Testis (tissue), 3 donors: ENCODE results near the gene FRG2. TPM values are rescaled to one million over a fixed set of nuclear protein-coding genes. Genes with fewer than 3 reads are reported as not detected.
"Not testable (repeated sequence)": the region's sequence is repeated elsewhere in the genome, so short reads cannot be mapped to it uniquely, and the experiment has no call there.

Source experiments
- DNase-seq: peaks from one replicate; pipeline ENCODE4 v3.0.0-alpha.2; 2019
- H3K27ac ChIP-seq, 2 donors: fragments of 200-600 bp; sonication (generic); one replicate each; pipeline ENCODE4 v1.5.1; 2019
- H3K27me3 ChIP-seq: fragments of 200-600 bp; sonication (generic); one replicate; pipeline ENCODE4 v1.5.1; 2019
- H3K36me3 ChIP-seq: fragments of 200-600 bp; sonication (generic); one replicate; pipeline ENCODE4 v1.5.1; 2017; ENCODE audit warnings: low read depth; ENCODE audit errors: missing control alignments
- H3K4me1 ChIP-seq: fragments of 200-600 bp; sonication (generic); one replicate; pipeline ENCODE4 v1.5.1; 2019
- H3K4me3 ChIP-seq, 2 donors: fragments of 200-600 bp; sonication (generic); one replicate each; pipeline ENCODE4 v1.5.1; 2017 to 2019
- H3K9me3 ChIP-seq: fragments of 200-600 bp; sonication (generic); one replicate; pipeline ENCODE4 v1.5.1; 2017
- CTCF ChIP-seq, 3 experiments: fragments of 450-650 bp in 2 of 3; fragments of 200-600 bp in 1 of 3; sonication (generic) in 1 of 3; IDR thresholded peaks; one replicate each; pipeline ENCODE4 v1.5.1; 2016 to 2019; ENCODE audit warnings: antibody characterized with exemption in 3 of 3, mild to moderate bottlenecking in 2 of 3, moderate library complexity in 1 of 3
- POLR2A ChIP-seq: fragments of 450-650 bp; IDR thresholded peaks from one replicate; pipeline ENCODE4 v1.6.1; 2017; ENCODE audit warnings: antibody characterized with exemption, mild to moderate bottlenecking, moderate library complexity
- WGBS, 2 donors: methylation state at CpG; one replicate each; pipeline ENCODE4 v1.1.5; 2018; 5-methylcytosine and 5-hydroxymethylcytosine counted together
- intact Hi-C: fragments of 100-400 bp; cut with DNase I; formaldehyde crosslinking; loops from one replicate; pipeline ENCODE4 v1.15.1; 2023; ENCODE audit warnings: low total_unique reads
- polyA plus RNA-seq: library from polyadenylated mRNA; stranded (reverse); fragments of 350-450 nt; fragmentation: Illumina TruSeq; extraction: RNeasy Lipid Tissue Mini Kit (QIAGEN cat#74804); gene quantifications from one replicate; pipeline ENCODE4 v1.2.3, GENCODE V29; 2014; ENCODE audit warnings: low read depth, low replicate concordance; ENCODE audit not compliant: insufficient read depth
- total RNA-seq, 2 donors: library from RNA; depleted of rRNA; stranded (reverse); fragments of >200 nt; gene quantifications; one replicate each; pipeline ENCODE4 v1.2.3, GENCODE V29; 2016

The FRG2 gene
- total and polyA plus RNA-seq, 3 donors from 2014 or later, result 0.24 TPM; not detected in 1

DNA sequence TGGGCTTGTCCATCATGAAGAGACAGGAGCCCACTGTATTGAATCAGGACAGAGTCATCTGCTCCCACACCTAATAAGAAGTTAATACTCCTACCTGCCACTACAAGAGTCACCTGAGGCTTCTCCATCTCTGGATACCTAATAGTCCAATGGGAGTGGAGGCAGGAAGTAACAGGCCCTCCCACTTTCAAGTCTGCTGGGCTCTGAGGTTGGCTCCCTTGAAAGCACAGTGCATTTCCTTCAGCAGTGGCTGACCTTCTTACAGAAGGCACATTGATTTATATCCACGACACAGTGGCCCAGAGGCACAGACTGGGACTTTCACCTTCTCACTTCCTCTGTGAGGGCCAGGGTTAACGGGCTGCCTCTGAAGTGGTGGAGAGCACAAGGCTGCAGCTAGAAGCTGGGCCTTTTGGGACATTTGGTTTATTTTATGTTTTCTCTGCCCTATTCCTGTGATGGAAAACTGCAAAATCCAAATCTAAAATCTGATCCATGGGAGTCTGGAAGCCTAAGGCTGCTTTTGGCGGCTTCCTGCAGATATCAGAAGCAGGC, 38.1 kb downstream of the FRG2 start:
- intact Hi-C loops, result no loop called here
- no peaks in the 10 kb centered on the region for H3K9me3 ChIP-seq

DNA sequence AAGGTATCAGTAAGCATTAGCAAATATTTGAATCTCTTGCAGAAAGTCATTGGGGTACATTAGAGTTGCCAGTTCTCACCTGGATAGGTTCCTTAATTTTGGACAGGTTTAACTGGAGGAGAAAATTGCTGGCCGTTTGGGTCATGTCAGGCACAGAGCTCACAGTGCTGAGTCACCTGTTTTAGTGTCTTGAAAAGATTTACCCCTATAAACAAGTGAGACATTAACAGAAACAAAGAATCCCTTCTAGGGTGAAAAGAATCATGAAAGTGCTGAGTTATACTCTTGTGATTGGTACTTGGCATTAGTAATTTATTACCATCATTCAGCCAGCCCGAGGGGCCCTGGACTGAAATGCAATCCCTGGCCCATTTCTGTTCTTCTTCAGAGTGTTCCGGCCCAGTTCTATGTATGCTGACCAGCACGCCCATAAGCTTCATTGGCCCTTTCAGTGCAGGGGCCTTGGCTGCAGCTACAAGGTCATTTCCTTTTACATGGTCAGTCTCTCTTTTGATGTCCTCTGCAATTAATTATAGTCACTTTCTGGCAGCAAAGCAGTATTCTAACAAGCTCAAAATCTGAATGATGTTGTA, 41.3 kb downstream of the FRG2 start:
- H3K36me3 ChIP-seq, intact Hi-C loops, H3K27me3 ChIP-seq, DNase-seq, H3K9me3 ChIP-seq, H3K4me3 ChIP-seq, H3K27ac ChIP-seq, H3K4me1 ChIP-seq: not testable (repeated sequence)
- 56 to 61% methylated on average over 4 of the region's 4 CpGs for WGBS, 2 donors

More for the DNA sequence above, 38.1 kb downstream of the FRG2 start:
- 66 to 70% methylated on average over 3 of the region's 3 CpGs for WGBS, 2 donors
- TF ChIP-seq POLR2A (no peak), CTCF (IDR thresholded peaks at IDR 0.05) (no peak)
- no peaks in the 10 kb centered on the region for H3K4me1 ChIP-seq
- H3K36me3 ChIP-seq, result no peaks in the 10 kb centered on the region
- no peaks in the 10 kb centered on the region for H3K27me3 ChIP-seq
- H3K4me3 ChIP-seq, result no peak overlapping the region
- H3K27ac ChIP-seq, result no peak overlapping the region
- DNase-seq, result no peak

DNA sequence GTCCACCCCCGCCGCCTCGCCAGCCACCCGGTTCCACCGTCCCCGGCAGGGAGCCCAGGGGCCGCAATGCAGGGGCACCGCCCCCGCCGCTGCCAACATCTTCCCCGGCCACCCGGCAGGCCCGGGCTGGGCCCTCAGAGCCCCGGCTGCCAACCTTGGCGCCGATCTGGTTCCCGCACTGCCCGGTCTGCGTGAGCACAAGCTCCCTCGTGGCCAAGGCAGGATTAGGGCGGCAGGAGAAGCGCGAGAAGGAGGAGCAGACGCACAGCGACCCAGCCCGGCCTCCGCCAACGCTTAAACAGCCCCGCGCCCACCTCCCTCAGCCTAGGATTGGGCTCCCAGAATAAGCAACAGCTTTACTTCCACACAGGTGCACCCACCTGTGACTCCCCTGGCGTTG, 42.4 kb downstream of the FRG2 start:
- H3K4me3 ChIP-seq, H3K27me3 ChIP-seq, H3K4me1 ChIP-seq, DNase-seq, intact Hi-C loops, H3K27ac ChIP-seq, H3K9me3 ChIP-seq, H3K36me3 ChIP-seq: not testable (repeated sequence)
- WGBS, 2 donors, result 75 to 80% methylated on average over 6 to 13 of the region's 31 CpGs

- H3K36me3 ChIP-seq, H3K27ac ChIP-seq, H3K27me3 ChIP-seq, intact Hi-C loops, H3K4me1 ChIP-seq, H3K9me3 ChIP-seq, H3K4me3 ChIP-seq, DNase-seq: not testable (repeated sequence)
- WGBS, 2 donors, result 54 to 66% methylated on average over 9 to 13 of the region's 41 CpGs
Observed at GRCh38 chr4:189983916-189984526, 43.0 kb downstream of the FRG2 start.

- Histone ChIP-seq H3K4me3 (no peak overlapping the region), H3K4me1 (no peaks in the 10 kb centered on the region), H3K9me3 (no peaks in the 10 kb centered on the region), H3K36me3 (no peaks in the 10 kb centered on the region), H3K27me3 (no peaks in the 10 kb centered on the region), H3K27ac (no peak overlapping the region)
- intact Hi-C loops, result no loop called here
- no peak for TF ChIP-seq CTCF (IDR thresholded peaks at IDR 0.05)
- no peak for TF ChIP-seq POLR2A
- DNase-seq, result no peak
- WGBS, 2 donors, result 83 to 94% methylated on average over 8 of the region's 8 CpGs
Observed at GRCh38 chr4:189981970-189982369, 45.1 kb downstream of the FRG2 start.

DNA sequence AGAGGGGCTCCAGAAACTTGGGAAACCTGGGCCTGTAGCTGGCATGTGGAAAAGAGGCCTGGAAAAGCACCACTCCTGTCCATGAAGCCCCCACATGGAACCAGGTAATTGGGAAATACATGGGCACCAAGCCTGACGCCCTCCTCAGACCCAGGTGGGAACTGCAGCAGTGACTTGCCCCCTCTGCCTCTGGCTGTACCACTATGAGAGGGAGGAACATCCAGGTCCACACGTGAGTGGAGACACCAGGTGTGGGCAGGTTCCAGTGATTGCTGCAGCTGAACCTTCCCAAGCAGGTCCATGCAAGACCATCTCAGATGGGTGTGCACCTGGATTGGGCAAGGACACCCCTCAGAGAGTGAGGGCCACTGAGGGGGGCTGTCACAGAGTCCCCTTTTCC, 46.8 kb downstream of the FRG2 start:
- DNase-seq, H3K27me3 ChIP-seq, H3K4me1 ChIP-seq, H3K9me3 ChIP-seq, H3K4me3 ChIP-seq, H3K36me3 ChIP-seq, H3K27ac ChIP-seq, intact Hi-C loops: not testable (repeated sequence)
- WGBS, 2 donors, result 50 to 79% methylated on average over 2 of the region's 2 CpGs
